Measurements from ENCODE around the gene ZNF2.

ZNF2 gene

DNA sequence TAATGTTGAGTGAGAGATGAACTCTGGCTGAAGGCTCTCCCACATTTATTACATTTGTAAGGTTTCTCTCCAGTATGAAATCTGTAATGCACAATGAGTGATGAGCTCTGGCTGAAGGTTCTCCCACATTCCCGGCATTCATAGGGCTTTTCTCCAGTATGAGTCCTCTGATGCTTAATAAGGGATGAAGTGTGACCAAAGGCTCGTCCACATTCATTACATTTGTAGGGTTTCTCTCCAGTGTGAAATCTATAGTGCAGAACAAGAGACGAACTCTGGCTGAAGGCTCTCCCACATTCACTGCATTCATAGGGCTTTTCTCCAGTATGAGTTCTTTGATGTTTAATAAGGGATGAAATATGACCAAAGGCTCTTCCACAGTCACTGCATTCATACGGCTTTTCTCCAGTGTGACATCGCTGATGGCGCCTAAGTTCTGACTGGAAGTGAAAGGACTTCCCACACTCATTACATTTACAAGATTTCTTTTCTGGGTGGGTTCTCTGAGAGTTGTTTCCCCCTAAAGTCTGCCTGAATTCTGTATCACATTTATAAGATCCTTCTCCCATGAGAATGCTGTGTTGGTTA lies 16.1 kb upstream of the ZNF2 start:
- TF ChIP-seq CTCF (IDR thresholded peaks at IDR 0.05; ENCODE audit: control extremely low read depth, extremely low read depth, low read depth, missing control alignments), result no peak
- ChIA-PET CTCF (no interaction called here), POLR2A (no interaction called here)
- no peak for DNase-seq (ENCODE audit: extremely low spot score)

GRCh38 chr2:95158441-95158840 lies 7.2 kb upstream of the ZNF2 start:
- DNase-seq (ENCODE audit: extremely low spot score), result no peak
- TF ChIP-seq CTCF (IDR thresholded peaks at IDR 0.05; ENCODE audit: control extremely low read depth, extremely low read depth, low read depth, missing control alignments), result no peak
- POLR2A ChIA-PET, result no interaction called here
- CTCF ChIA-PET, result interaction anchor here (1.2 to 2.7 kb wide), 6 partner anchors 17 to 54 kb away, joined by 3 to 11 read pairs (median 4); partner anchors contain the start of gene MRPS5

DNA sequence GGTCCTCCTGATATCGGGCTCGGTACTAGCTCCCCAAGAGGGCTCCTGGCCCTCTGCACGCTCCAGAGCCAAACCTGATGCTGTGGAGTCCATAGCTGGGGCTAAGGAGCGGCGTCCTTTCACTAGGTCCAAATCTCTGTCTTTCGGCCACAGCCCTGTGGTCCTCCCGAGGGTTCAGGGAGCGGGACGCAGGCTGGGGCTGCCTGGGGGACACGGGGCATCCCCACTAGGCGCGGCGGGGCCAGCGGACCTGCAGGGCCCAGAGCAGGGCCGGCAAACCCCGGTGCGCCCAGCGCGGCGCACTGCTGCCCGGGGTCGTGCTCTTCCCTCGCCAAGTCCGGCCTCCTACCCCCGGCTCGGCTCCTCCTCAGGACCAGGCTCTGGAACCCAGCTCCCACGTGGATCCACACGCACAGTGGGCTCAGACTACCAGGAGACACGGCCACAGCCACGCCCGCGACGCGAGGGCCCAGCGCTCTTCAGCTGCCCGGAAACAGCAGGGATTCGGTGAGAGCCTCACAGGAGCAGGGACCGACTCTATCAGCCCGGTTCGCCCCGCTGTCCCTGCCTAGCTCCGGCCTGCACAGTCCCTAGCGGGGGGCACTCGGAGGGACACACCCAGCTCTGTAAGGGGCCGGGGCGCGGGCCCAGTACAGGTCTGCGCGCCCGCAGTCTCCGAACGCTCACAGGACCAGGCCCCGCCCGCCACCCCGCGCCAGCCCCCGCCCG lies 6.6 kb upstream of the ZNF2 start:
- DNase-seq (ENCODE audit: extremely low spot score), result peak; percentile 58
- no peak for TF ChIP-seq CTCF (IDR thresholded peaks at IDR 0.05; ENCODE audit: control extremely low read depth, extremely low read depth, low read depth, missing control alignments)
- POLR2A ChIA-PET, result interaction anchor here (0.9 kb wide), 1 partner anchor 37 kb away, joined by 3 read pairs; no protein-coding TSS in a partner anchor
- CTCF ChIA-PET, result interaction anchor here (1.0 to 2.7 kb wide), 5 partner anchors 18 to 73 kb away, joined by 3 to 11 read pairs (median 4); partner anchors contain the start of gene MRPS5

- ChIA-PET POLR2A (interaction anchor here (0.9 kb wide), 1 partner anchor 38 kb away, joined by 3 read pairs; no protein-coding TSS in a partner anchor), CTCF (interaction anchor here (0.9 to 2.7 kb wide), 5 partner anchors 20 to 72 kb away, joined by 3 to 11 read pairs (median 4); partner anchors contain the start of gene MRPS5)
- TF ChIP-seq CTCF (IDR thresholded peaks at IDR 0.05; ENCODE audit: control extremely low read depth, extremely low read depth, low read depth, missing control alignments), result no peak
- peak; percentile 87 for DNase-seq (ENCODE audit: extremely low spot score)
Measured at GRCh38 chr2:95159690-95160449, 5.7 kb upstream of the ZNF2 start, which contains the start of gene ZNF514. Gene ZNF514, minus strand, starts transcription at chr2:95159848. Its CDS starts 6,595 bp downstream, at chr2:95153253.

DNA sequence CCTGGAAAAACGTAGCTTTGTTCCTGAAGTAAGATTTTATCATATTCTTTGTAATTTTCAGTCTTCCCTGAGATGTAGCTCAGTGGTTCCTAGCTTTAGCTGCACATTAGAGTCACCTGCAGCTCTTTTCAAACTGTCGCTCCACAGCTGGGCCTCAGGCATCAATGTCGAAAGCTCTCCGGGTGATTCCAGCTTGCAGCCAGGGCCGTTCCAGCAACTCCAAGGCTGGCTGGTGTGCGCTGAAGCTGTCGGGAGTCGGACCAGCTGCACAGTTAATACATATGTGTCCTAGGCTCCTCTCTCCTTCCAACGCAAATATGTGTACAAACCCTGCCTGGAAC lies 609 bp upstream of the ZNF2 start:
- DNase-seq (ENCODE audit: extremely low spot score), result no peak
- no peak for TF ChIP-seq CTCF (IDR thresholded peaks at IDR 0.05; ENCODE audit: control extremely low read depth, extremely low read depth, low read depth, missing control alignments)
- CTCF ChIA-PET, result interaction anchor here (1.2 to 2.0 kb wide), 5 partner anchors 11 to 143 kb away, joined by 3 to 10 read pairs (median 4); partner anchors contain the start of gene MRPS5
- POLR2A ChIA-PET, result interaction anchor here (0.6 kb wide), 1 partner anchor 43 kb away, joined by 3 read pairs; no protein-coding TSS in a partner anchor

Data from GM10248 (cell line).